H9 (cell line): ENCODE data around the gene POU4F3. TPM values are rescaled to one million over a fixed set of nuclear protein-coding genes. Genes with fewer than 3 reads are reported as not detected.

Experiments
- DNase-seq: peaks from one replicate; pipeline ENCODE4 v3.0.0-alpha.2; 2017
- H2AFZ ChIP-seq: one replicate; pipeline ENCODE4 v1.6.1; 2013; ENCODE audit warnings: mild to moderate bottlenecking, low read length, control low read depth, moderate library complexity
- H2AK5ac ChIP-seq: 2 replicates; pipeline ENCODE4 v1.6.1; 2013; ENCODE audit warnings: low read length, control low read depth, mixed read lengths; ENCODE audit not compliant: insufficient read length
- H2BK120ac ChIP-seq: one replicate; pipeline ENCODE4 v1.6.1; 2013; ENCODE audit warnings: low read depth, mild to moderate bottlenecking, low read length, control low read depth, inconsistent platforms; ENCODE audit not compliant: poor library complexity, severe bottlenecking
- H2BK12ac ChIP-seq: 2 replicates; pipeline ENCODE4 v1.6.1; 2013; ENCODE audit warnings: low read length, control low read depth, mixed read lengths, low read depth; ENCODE audit not compliant: insufficient read length
- H2BK15ac ChIP-seq: 2 replicates; pipeline ENCODE4 v1.6.1; 2013; ENCODE audit warnings: low read depth, low read length, control low read depth
- H2BK20ac ChIP-seq: one replicate; pipeline ENCODE4 v1.6.1; 2013; ENCODE audit warnings: low read depth, mild to moderate bottlenecking, low read length, control low read depth, inconsistent platforms; ENCODE audit not compliant: poor library complexity, severe bottlenecking
- H2BK5ac ChIP-seq: 2 replicates; pipeline ENCODE4 v1.6.1; 2013; ENCODE audit warnings: low read length, control low read depth, mixed read lengths; ENCODE audit not compliant: insufficient read length
- H3K14ac ChIP-seq: 2 replicates; pipeline ENCODE4 v1.6.1; 2013; ENCODE audit warnings: low read length, control low read depth; ENCODE audit not compliant: insufficient read depth
- H3K18ac ChIP-seq: 2 replicates; pipeline ENCODE4 v1.6.1; 2013; ENCODE audit warnings: low read depth, mild to moderate bottlenecking, mixed read lengths, low read length, control low read depth; ENCODE audit not compliant: insufficient read length
- H3K23ac ChIP-seq: 2 replicates; pipeline ENCODE4 v1.6.1; 2013; ENCODE audit warnings: low read length, control low read depth, mixed read lengths, low read depth; ENCODE audit not compliant: insufficient read length
- H3K23me2 ChIP-seq: 2 replicates; pipeline ENCODE4 v1.6.1; 2013; ENCODE audit warnings: low read depth, mild to moderate bottlenecking, mixed read lengths, low read length, control low read depth; ENCODE audit not compliant: insufficient read length, poor library complexity, severe bottlenecking
- H3K27ac ChIP-seq: 2 replicates; pipeline ENCODE4 v1.5.1; 2013; ENCODE audit warnings: low read length, control low read depth, mixed read lengths, low read depth; ENCODE audit not compliant: insufficient read length
- H3K27me3 ChIP-seq: 2 replicates; pipeline ENCODE4 v1.6.1; 2013; ENCODE audit warnings: low read length, control low read depth, inconsistent platforms; ENCODE audit not compliant: insufficient read depth
- H3K4ac ChIP-seq: 2 replicates; pipeline ENCODE4 v1.6.1; 2013; ENCODE audit warnings: low read depth, mild to moderate bottlenecking, control low read depth, inconsistent platforms, low read length, moderate library complexity
- H3K4me1 ChIP-seq: 2 replicates; pipeline ENCODE4 v1.6.1; 2013; ENCODE audit warnings: low read length, control low read depth, inconsistent platforms; ENCODE audit not compliant: insufficient read depth
- H3K4me2 ChIP-seq: 2 replicates; pipeline ENCODE4 v1.6.1; 2013; ENCODE audit warnings: low read length, control low read depth, mixed read lengths; ENCODE audit not compliant: insufficient read length, insufficient read depth
- H3K56ac ChIP-seq: 2 replicates; pipeline ENCODE4 v1.6.1; 2013; ENCODE audit warnings: low read depth, mild to moderate bottlenecking, mixed read lengths, low read length, control low read depth; ENCODE audit not compliant: insufficient read length
- H3K79me1 ChIP-seq: 2 replicates; pipeline ENCODE4 v1.6.1; 2013; ENCODE audit warnings: low read depth, mild to moderate bottlenecking, moderate library complexity, low read length, control low read depth, inconsistent platforms; ENCODE audit not compliant: insufficient read depth, poor library complexity, severe bottlenecking
- H3K79me2 ChIP-seq: 2 replicates; pipeline ENCODE4 v1.6.1; 2013; ENCODE audit warnings: low read length, control low read depth, inconsistent platforms; ENCODE audit not compliant: insufficient read depth
- H3K9ac ChIP-seq: 2 replicates; pipeline ENCODE4 v1.6.1; 2013; ENCODE audit warnings: low read length, control low read depth, mixed read lengths; ENCODE audit not compliant: insufficient read length; ENCODE audit errors: extremely low read depth
- H3K9me3 ChIP-seq: one replicate; pipeline ENCODE4 v1.6.1; 2013; ENCODE audit warnings: low read depth, low read length, inconsistent platforms; ENCODE audit not compliant: control insufficient read depth
- H3T11ph ChIP-seq: one replicate; pipeline ENCODE4 v1.6.1; 2013; ENCODE audit warnings: mild to moderate bottlenecking, low read length, control low read depth, inconsistent platforms
- H4K20me1 ChIP-seq: one replicate; pipeline ENCODE4 v1.6.1; 2013; ENCODE audit not compliant: control insufficient read depth, insufficient read length, insufficient read depth
- H4K5ac ChIP-seq: 2 replicates; pipeline ENCODE4 v1.6.1; 2013; ENCODE audit warnings: low read depth, mild to moderate bottlenecking, mixed read lengths, low read length, control low read depth; ENCODE audit not compliant: insufficient read length
- H4K8ac ChIP-seq: replicated peaks from 2 replicates; pipeline ENCODE4 v1.6.1; 2013; ENCODE audit warnings: low read length, control low read depth, mixed read lengths, low read depth; ENCODE audit not compliant: insufficient read length
- H4K91ac ChIP-seq: 2 replicates; pipeline ENCODE4 v1.6.1; 2013; ENCODE audit warnings: low read depth, mild to moderate bottlenecking, moderate library complexity, mixed read lengths, low read length, control low read depth; ENCODE audit not compliant: insufficient read length
- H3K27ac Mint-ChIP-seq, 3 experiments: 2 replicates in 2 of 3; 3 replicates in 1 of 3; pipeline ENCODE4 v1.8.0; 2020 to 2021; ENCODE audit warnings: mixed read lengths in 3 of 3, mild to moderate bottlenecking in 1 of 3, moderate library complexity in 1 of 3
- H3K27me3 Mint-ChIP-seq: 2 replicates; pipeline ENCODE4 v1.8.0; 2021; ENCODE audit warnings: low read depth, mild to moderate bottlenecking, moderate library complexity, mixed read lengths
- H3K36me3 Mint-ChIP-seq, 3 experiments: 2 replicates in 2 of 3; 3 replicates in 1 of 3; pipeline ENCODE4 v1.8.0; 2020 to 2021; ENCODE audit warnings: low read depth in 3 of 3, mixed read lengths in 3 of 3; ENCODE audit not compliant: insufficient read depth in 1 of 3
- H3K4me1 Mint-ChIP-seq, 2 experiments: 2 replicates each; pipeline ENCODE4 v1.8.0; 2020; ENCODE audit warnings: mixed read lengths in 2 of 2
- H3K4me3 Mint-ChIP-seq, 2 experiments: 2 replicates in 1 of 2; 3 replicates in 1 of 2; pipeline ENCODE4 v1.8.0; 2020 to 2021; ENCODE audit warnings: mild to moderate bottlenecking in 2 of 2, mixed read lengths in 2 of 2, moderate library complexity in 1 of 2
- H3K9me3 Mint-ChIP-seq, 2 experiments: 2 replicates in 1 of 2; 3 replicates in 1 of 2; pipeline ENCODE4 v1.8.0; 2020; ENCODE audit warnings: mild to moderate bottlenecking in 2 of 2, mixed read lengths in 2 of 2, moderate library complexity in 1 of 2
- WGBS: extraction: QIAGEN DNeasy Blood & Tissue Kit; methylation state at CpG from one replicate; pipeline ENCODE4 v1.1.7; 2013; ENCODE audit warnings: missing lambda C conversion rate, low lambda C conversion rate, mixed read lengths; ENCODE audit not compliant: insufficient read length; ENCODE audit errors: extremely low coverage; 5-methylcytosine and 5-hydroxymethylcytosine counted together
- total RNA-seq: library from RNA; stranded (reverse); gene quantifications from 2 replicates; pipeline ENCODE4 v1.2.1, GENCODE V29; 2021
- TF ChIP-seq, protein P1 (sequence below): fragments of 200-600 bp; sonication (generic); conservative IDR thresholded peaks from 3 replicates; pipeline ENCODE4 v1.8.0; 2021; ENCODE audit warnings: antibody characterized with exemption, mild to moderate bottlenecking

The POU4F3 gene
- total RNA-seq, 1 experiment from 2014 or later = not detected

- Histone ChIP-seq H2AFZ (no peak overlapping the region), H3K27me3 (peaks cover 8% of the 10 kb centered on the region; the same call in 1 of the 2 replicates), H2BK20ac (no peak overlapping the region), H3K18ac (no peak overlapping the region), H4K91ac (no peak overlapping the region), H3K14ac (no peak overlapping the region; the same call in 1 of the 2 replicates), H2BK120ac (no peak overlapping the region), H4K5ac (no peak overlapping the region), H3K4me1 (0 out of 2 replicates have a peak, but pooled peaks cover 2% of the 10 kb centered on the region), H3K56ac (no peak overlapping the region), H3K79me2 (no peaks in the 10 kb centered on the region), H3K23ac (no peak overlapping the region), H3K27ac (no peak overlapping the region), H2BK15ac (no peak overlapping the region), H2AK5ac (no peak overlapping the region), H3K9me3 (no peaks in the 10 kb centered on the region), H3K9ac (no peak overlapping the region), H2BK5ac (no peak overlapping the region), H3K4me2 (no peak overlapping the region), H3T11ph (no peak overlapping the region), H3K23me2 (no peaks in the 10 kb centered on the region), H3K4ac (no peak overlapping the region), H4K20me1 (no peaks in the 10 kb centered on the region), H3K79me1 (no peaks in the 10 kb centered on the region), H2BK12ac (no peak overlapping the region), H4K8ac (no peak overlapping the region)
- Mint-ChIP-seq H3K36me3 (no peaks in the 10 kb centered on the region), H3K9me3 (no peaks in the 10 kb centered on the region), H3K27ac (no peak overlapping the region), H3K4me1 (peaks cover 13 to 20% of the 10 kb centered on the region in 2 experiments), H3K4me3 (no peak overlapping the region), H3K27me3 (peaks cover 58% of the 10 kb centered on the region)
- no peak for DNase-seq
- WGBS = no CpG with 5 or more reads among the region's 7 CpGs
- TF ChIP-seq, protein P1, sequence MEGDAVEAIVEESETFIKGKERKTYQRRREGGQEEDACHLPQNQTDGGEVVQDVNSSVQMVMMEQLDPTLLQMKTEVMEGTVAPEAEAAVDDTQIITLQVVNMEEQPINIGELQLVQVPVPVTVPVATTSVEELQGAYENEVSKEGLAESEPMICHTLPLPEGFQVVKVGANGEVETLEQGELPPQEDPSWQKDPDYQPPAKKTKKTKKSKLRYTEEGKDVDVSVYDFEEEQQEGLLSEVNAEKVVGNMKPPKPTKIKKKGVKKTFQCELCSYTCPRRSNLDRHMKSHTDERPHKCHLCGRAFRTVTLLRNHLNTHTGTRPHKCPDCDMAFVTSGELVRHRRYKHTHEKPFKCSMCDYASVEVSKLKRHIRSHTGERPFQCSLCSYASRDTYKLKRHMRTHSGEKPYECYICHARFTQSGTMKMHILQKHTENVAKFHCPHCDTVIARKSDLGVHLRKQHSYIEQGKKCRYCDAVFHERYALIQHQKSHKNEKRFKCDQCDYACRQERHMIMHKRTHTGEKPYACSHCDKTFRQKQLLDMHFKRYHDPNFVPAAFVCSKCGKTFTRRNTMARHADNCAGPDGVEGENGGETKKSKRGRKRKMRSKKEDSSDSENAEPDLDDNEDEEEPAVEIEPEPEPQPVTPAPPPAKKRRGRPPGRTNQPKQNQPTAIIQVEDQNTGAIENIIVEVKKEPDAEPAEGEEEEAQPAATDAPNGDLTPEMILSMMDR = no peak
Measured at GRCh38 chr5:146327257-146327870, 11.3 kb upstream of the POU4F3 start.
